Measurements from ENCODE around the gene EVA1C. TPM values are rescaled to one million over a fixed set of nuclear protein-coding genes. Genes with fewer than 3 reads are reported as not detected.

Gene EVA1C
- total RNA-seq, 2 donors from 2014 or later = 25.5 to 45.9 TPM

GRCh38 chr21:32516756-32517649, 104.5 kb downstream of the EVA1C start:
- H3K36me3 ChIP-seq = no peaks in the 10 kb centered on the region
- peaks cover 0 to 26% of the 10 kb centered on the region in 2 donors for H3K4me1 ChIP-seq
- no peak overlapping the region for H3K4me3 ChIP-seq
- TF ChIP-seq, protein P1, sequence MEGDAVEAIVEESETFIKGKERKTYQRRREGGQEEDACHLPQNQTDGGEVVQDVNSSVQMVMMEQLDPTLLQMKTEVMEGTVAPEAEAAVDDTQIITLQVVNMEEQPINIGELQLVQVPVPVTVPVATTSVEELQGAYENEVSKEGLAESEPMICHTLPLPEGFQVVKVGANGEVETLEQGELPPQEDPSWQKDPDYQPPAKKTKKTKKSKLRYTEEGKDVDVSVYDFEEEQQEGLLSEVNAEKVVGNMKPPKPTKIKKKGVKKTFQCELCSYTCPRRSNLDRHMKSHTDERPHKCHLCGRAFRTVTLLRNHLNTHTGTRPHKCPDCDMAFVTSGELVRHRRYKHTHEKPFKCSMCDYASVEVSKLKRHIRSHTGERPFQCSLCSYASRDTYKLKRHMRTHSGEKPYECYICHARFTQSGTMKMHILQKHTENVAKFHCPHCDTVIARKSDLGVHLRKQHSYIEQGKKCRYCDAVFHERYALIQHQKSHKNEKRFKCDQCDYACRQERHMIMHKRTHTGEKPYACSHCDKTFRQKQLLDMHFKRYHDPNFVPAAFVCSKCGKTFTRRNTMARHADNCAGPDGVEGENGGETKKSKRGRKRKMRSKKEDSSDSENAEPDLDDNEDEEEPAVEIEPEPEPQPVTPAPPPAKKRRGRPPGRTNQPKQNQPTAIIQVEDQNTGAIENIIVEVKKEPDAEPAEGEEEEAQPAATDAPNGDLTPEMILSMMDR (IDR thresholded peaks at IDR 0.05) = no peak
- no peaks in the 10 kb centered on the region for H3K9me3 ChIP-seq
- H3K27ac ChIP-seq = peak overlapping the region; percentile 46 to 62
- peak; percentile 81 for DNase-seq (ENCODE audit: low spot score)
- H3K27me3 ChIP-seq = no peaks in the 10 kb centered on the region

DNA sequence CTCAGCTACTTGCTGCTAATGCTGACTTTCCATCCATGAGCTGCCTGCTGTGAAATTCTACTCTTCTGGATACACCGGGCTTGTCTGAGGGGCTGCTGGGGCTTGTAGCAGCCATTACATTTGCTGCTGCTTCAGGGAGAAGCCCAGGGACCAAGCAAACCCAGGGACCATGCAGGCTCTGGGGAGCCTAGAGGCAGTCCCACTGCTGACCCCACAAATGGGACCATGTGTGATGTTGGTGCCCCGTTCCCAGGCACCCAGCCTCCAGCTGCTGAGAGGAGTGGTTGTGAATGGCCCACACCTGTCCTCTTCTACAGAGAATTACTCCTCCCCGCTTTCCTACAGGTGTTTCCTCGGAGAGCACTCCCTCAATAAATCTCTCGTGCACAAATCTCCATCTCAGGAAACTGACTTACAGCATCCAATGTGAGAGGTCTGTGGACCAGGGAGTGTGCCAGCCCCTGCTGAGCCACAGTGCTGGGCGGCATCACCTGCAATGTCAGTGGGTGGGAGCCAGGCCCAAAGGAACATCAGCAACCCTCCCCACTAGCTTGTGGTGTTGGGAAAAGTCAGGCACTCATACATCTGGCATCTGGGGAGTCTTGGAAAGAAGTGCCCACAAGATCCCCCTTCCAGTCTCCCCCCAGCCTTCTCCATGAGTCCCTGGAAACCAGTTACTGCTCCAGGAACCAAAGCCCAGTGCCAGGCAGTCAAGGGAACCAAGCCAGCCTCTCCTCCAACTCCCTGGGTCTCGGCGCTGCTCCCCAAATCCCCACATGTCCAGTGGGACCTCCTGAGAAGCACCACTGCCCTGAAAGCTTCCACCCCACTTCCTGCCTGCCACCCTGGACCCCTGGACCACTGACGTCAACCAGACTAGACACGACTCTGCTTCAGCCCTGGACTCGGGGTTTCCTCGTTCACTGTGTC, 107.7 kb downstream of the EVA1C start:
- no peaks in the 10 kb centered on the region for H3K9me3 ChIP-seq
- no peak overlapping the region for H3K4me3 ChIP-seq
- peak overlapping the region; percentile 76 to 85 for H3K27ac ChIP-seq
- no peak for DNase-seq (ENCODE audit: low spot score)
- H3K36me3 ChIP-seq = no peaks in the 10 kb centered on the region
- H3K4me1 ChIP-seq = peaks cover 0 to 51% of the 10 kb centered on the region in 2 donors
- no peaks in the 10 kb centered on the region for H3K27me3 ChIP-seq
- TF ChIP-seq, protein P1 (IDR thresholded peaks at IDR 0.05) = no peak

DNA sequence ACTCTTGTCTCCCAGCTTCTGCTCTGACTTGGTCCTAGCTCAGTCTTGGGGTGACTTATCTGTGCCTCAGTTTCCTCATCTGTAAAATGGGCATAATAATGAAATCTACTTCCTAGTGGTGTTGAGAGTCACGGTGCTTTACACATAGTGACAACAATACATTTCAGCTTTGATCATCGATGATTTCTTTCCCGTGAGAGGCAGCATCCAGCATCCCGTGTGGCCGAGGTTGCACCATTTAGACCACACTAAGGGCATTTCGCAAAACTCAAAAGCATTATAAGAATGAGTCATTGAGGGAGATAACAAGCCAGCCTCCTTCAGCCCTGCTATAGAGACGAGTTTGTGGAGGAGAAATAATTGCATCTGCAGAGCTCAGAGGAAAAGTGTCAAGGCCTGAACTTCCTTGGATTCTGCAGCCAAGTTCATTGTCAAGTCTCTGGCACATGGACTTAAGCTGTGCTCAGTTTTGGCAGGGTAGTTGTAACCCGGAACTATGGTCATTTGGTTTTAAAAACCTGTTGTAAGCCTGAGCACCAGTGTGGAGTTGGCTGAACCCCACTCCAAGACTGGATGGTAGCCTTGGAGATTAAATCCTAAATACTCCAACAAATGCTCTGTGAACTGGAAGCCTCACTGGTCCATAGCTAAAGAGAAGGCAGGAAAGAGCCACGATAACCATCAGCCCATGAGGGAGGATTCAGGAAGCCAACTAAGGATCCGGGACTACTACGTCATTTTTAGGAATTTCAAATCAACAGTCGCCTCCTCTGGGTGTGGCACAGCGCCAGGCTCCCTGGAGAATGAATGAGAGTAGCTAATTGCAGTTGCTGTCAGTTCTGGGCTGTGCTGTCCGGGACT, 108.6 kb downstream of the EVA1C start:
- no peaks in the 10 kb centered on the region for H3K27me3 ChIP-seq
- TF ChIP-seq, protein P1 (IDR thresholded peaks at IDR 0.05) = no peak
- peaks cover 0 to 52% of the 10 kb centered on the region in 2 donors for H3K4me1 ChIP-seq
- peak overlapping the region; percentile 76 to 85 for H3K27ac ChIP-seq
- peak; percentile 96 for DNase-seq (ENCODE audit: low spot score)
- no peaks in the 10 kb centered on the region for H3K36me3 ChIP-seq
- H3K4me3 ChIP-seq = no peak overlapping the region
- no peaks in the 10 kb centered on the region for H3K9me3 ChIP-seq

DNA sequence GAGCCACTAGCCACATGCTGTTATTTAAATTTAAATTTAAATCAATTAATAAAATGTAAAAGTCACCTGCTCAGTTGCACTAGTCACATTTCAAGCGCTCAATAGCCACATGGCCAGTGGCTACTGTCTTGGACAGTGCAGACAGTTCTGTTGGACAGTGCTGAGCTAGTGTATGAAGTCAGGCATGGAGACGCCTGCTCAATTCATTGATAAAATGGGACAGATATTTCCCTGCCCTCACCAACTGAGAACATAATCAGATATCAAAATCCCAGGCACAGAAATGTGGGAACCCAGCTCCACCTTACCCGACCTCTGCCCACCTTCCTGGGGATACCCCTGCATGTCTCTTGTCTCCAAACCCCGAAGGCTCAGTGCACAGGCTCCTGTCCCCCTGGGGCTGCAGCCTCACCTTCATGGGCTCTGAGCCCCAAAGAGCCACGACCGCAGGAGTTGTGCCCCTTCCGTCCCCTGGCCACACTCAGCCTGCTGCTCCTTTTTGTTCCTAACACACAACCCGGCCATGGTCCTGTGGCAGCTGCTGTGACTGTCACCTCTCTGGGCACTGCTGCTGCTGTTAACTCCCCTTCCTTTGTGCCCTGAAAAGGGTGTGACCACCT, 109.3 kb downstream of the EVA1C start:
- H3K36me3 ChIP-seq = no peaks in the 10 kb centered on the region
- H3K9me3 ChIP-seq = no peaks in the 10 kb centered on the region
- DNase-seq (ENCODE audit: low spot score) = no peak
- TF ChIP-seq, protein P1 (IDR thresholded peaks at IDR 0.05) = no peak
- H3K27ac ChIP-seq = peak overlapping the region; percentile 76 to 85
- H3K27me3 ChIP-seq = no peaks in the 10 kb centered on the region
- peaks cover 0 to 52% of the 10 kb centered on the region in 2 donors for H3K4me1 ChIP-seq
- no peak overlapping the region for H3K4me3 ChIP-seq

- peak overlapping the region; percentile 76 to 85 for H3K27ac ChIP-seq
- H3K36me3 ChIP-seq = no peaks in the 10 kb centered on the region
- no peaks in the 10 kb centered on the region for H3K9me3 ChIP-seq
- H3K27me3 ChIP-seq = no peaks in the 10 kb centered on the region
- H3K4me1 ChIP-seq = peaks cover 0 to 52% of the 10 kb centered on the region in 2 donors
- DNase-seq (ENCODE audit: low spot score) = no peak
- TF ChIP-seq, protein P1 (IDR thresholded peaks at IDR 0.05) = no peak
- no peak overlapping the region for H3K4me3 ChIP-seq
Measured at GRCh38 chr21:32523463-32523862, 111.0 kb downstream of the EVA1C start.

Measured in right atrium auricular region (tissue), 2 donors.